HEK293 (cell line): Measurements from ENCODE around the gene PAF1.
A peak's percentile ranks its signal among the peaks of the same experiment; 100 is the strongest.

ENCODE experiments used
- GFI1B ChIP-seq: fragments of 450-650 bp; formaldehyde crosslinking; IDR thresholded peaks from 2 replicates; pipeline ENCODE4 v1.5.1; 2016; ENCODE audit warnings: missing biosample characterization, missing genetic modification characterization
- MYNN ChIP-seq: fragments of 450-650 bp; formaldehyde crosslinking; IDR thresholded peaks from 2 replicates; pipeline ENCODE4 v1.5.1; 2016; ENCODE audit warnings: missing biosample characterization, missing genetic modification characterization, borderline replicate concordance
- MZF1 ChIP-seq: fragments of 450-650 bp; formaldehyde crosslinking; IDR thresholded peaks from 2 replicates; pipeline ENCODE4 v1.5.1; 2017; ENCODE audit warnings: missing biosample characterization, missing genetic modification characterization, borderline replicate concordance
- PRDM2 ChIP-seq: fragments of 450-650 bp; formaldehyde crosslinking; IDR thresholded peaks from 2 replicates; pipeline ENCODE4 v1.5.1; 2016; ENCODE audit warnings: missing biosample characterization, missing genetic modification characterization, borderline replicate concordance
- REST ChIP-seq: fragments of 450-650 bp; formaldehyde crosslinking; IDR thresholded peaks from 2 replicates; pipeline ENCODE4 v1.5.1; 2016; ENCODE audit warnings: missing biosample characterization, missing genetic modification characterization
- TSHZ1 ChIP-seq: fragments of 450-650 bp; formaldehyde crosslinking; IDR thresholded peaks from 2 replicates; pipeline ENCODE4 v1.5.1; 2016; ENCODE audit warnings: missing biosample characterization, missing genetic modification characterization, borderline replicate concordance
- ZBTB48 ChIP-seq: fragments of 450-650 bp; formaldehyde crosslinking; IDR thresholded peaks from 2 replicates; pipeline ENCODE4 v1.5.1; 2016; ENCODE audit warnings: missing biosample characterization, missing genetic modification characterization
- ZNF114 ChIP-seq: fragments of 450-650 bp; formaldehyde crosslinking; IDR thresholded peaks from 2 replicates; pipeline ENCODE4 v1.5.0; 2017; ENCODE audit warnings: missing biosample characterization, missing genetic modification characterization
- ZNF121 ChIP-seq: fragments of 450-650 bp; formaldehyde crosslinking; IDR thresholded peaks from 2 replicates; pipeline ENCODE4 v1.5.1; 2016; ENCODE audit warnings: missing biosample characterization, missing genetic modification characterization
- ZNF138 ChIP-seq: fragments of 450-650 bp; formaldehyde crosslinking; IDR thresholded peaks from 2 replicates; pipeline ENCODE4 v1.5.1; 2016; ENCODE audit warnings: missing biosample characterization, missing genetic modification characterization, borderline replicate concordance
- ZNF24 ChIP-seq: fragments of 450-650 bp; formaldehyde crosslinking; IDR thresholded peaks from 2 replicates; pipeline ENCODE4 v1.5.1; 2016; ENCODE audit warnings: missing biosample characterization, missing genetic modification characterization
- ZNF335 ChIP-seq: fragments of 450-650 bp; formaldehyde crosslinking; conservative IDR thresholded peaks from 2 replicates; pipeline ENCODE4 v1.5.1; 2016; ENCODE audit warnings: missing biosample characterization, missing genetic modification characterization
- ZNF394 ChIP-seq: fragments of 450-650 bp; formaldehyde crosslinking; IDR thresholded peaks from 2 replicates; pipeline ENCODE4 v1.5.1; 2016; ENCODE audit warnings: missing biosample characterization, missing genetic modification characterization, mild to moderate bottlenecking, moderate library complexity, borderline replicate concordance
- ZNF398 ChIP-seq: fragments of 450-650 bp; formaldehyde crosslinking; IDR thresholded peaks from 2 replicates; pipeline ENCODE4 v1.5.1; 2017; ENCODE audit warnings: missing biosample characterization, missing genetic modification characterization
- ZNF404 ChIP-seq: fragments of 450-650 bp; formaldehyde crosslinking; IDR thresholded peaks from 2 replicates; pipeline ENCODE4 v1.5.1; 2017; ENCODE audit warnings: missing biosample characterization, missing genetic modification characterization
- ZNF548 ChIP-seq: fragments of 450-650 bp; formaldehyde crosslinking; IDR thresholded peaks from 2 replicates; pipeline ENCODE4 v1.5.1; 2016; ENCODE audit warnings: missing biosample characterization, missing genetic modification characterization
- ZNF596 ChIP-seq: fragments of 450-650 bp; IDR thresholded peaks from 2 replicates; pipeline ENCODE4 v1.5.0; 2018; ENCODE audit warnings: missing biosample characterization, mild to moderate bottlenecking, missing genetic modification characterization, moderate library complexity
- ZNF654 ChIP-seq: fragments of 450-650 bp; formaldehyde crosslinking; IDR thresholded peaks from 2 replicates; pipeline ENCODE4 v1.5.1; 2016; ENCODE audit warnings: low read depth, missing biosample characterization, missing genetic modification characterization
- ZNF692 ChIP-seq: fragments of 450-650 bp; formaldehyde crosslinking; IDR thresholded peaks from 2 replicates; pipeline ENCODE4 v1.5.1; 2016; ENCODE audit warnings: missing biosample characterization, missing genetic modification characterization
- ZNF791 ChIP-seq: fragments of 450-650 bp; formaldehyde crosslinking; IDR thresholded peaks from 2 replicates; pipeline ENCODE4 v1.5.1; 2016; ENCODE audit warnings: missing biosample characterization, missing genetic modification characterization

PAF1 gene

GRCh38 chr19:39402346-39403300 is 11.7 kb upstream of the PAF1 start (continued):
- TF ChIP-seq ZNF335 (tag by site-specific recombination): peak; percentile 87
- no peak for TF ChIP-seq ZNF791 (tag by site-specific recombination)
- TF ChIP-seq ZNF121: no peak; the same call in 1 of the 2 replicates
- 0 out of 2 replicates have a peak, but pooled peaks have one; percentile 24 for TF ChIP-seq REST (tag by site-specific recombination)
- TF ChIP-seq ZNF654 (tag by site-specific recombination): no peak
- TF ChIP-seq PRDM2: no peak
- TF ChIP-seq ZNF596 (tag by site-specific recombination): no peak
- 0 out of 2 replicates have a peak, but pooled peaks have one; percentile 27 for TF ChIP-seq MYNN (tag by site-specific recombination)
- peak; percentile 92 for TF ChIP-seq MZF1 (tag by site-specific recombination)
- peak; percentile 88 for TF ChIP-seq ZNF692 (tag by site-specific recombination)
- peak; percentile 87 for TF ChIP-seq ZBTB48 (tag by site-specific recombination)
- peak; percentile 53; the same call in 1 of the 2 replicates for TF ChIP-seq TSHZ1 (tag by site-specific recombination)
- TF ChIP-seq ZNF398 (tag by site-specific recombination): peak; percentile 96
- TF ChIP-seq ZNF138 (tag by site-specific recombination): no peak
- TF ChIP-seq ZNF404: no peak
- TF ChIP-seq ZNF548 (tag by site-specific recombination): no peak
- TF ChIP-seq ZNF24 (tag by site-specific recombination): no peak; the same call in none of the 2 replicates
- no peak for TF ChIP-seq GFI1B
- no peak for TF ChIP-seq ZNF114 (tag by site-specific recombination)
- peak; percentile 65 for TF ChIP-seq ZNF394 (tag by site-specific recombination)
